HCT116 (cell line): ENCODE measurements around the gene TRMT2A. TPM values are rescaled to one million over a fixed set of nuclear protein-coding genes. Genes with fewer than 3 reads are reported as not detected.

Experiments used
- ATAC-seq: fragments of 200-7000 bp; cut with Tn5 transposase; 2 replicates; pipeline ENCODE4 v1.9.1; 2020; ENCODE audit warnings: mild to moderate bottlenecking, moderate library complexity
- BruUV-seq: library from RNA; stranded (reverse); fragments of 400-500 nt; replicated peaks from 2 replicates; lab custom pipeline; 2021; lab: Mats Ljungman, UMichigan
- CTCF ChIA-PET: fragments of 300-600 bp; sonication (Branson Sonifier 250); formaldehyde crosslinking; loops from one replicate; lab custom pipeline; 2021; ENCODE audit warnings: antibody characterized with exemption; lab: Charles Lee
- POLR2A ChIA-PET: fragments of 300-600, 350-600 bp; sonication (Branson Sonifier 250); formaldehyde crosslinking; loops from one replicate; lab custom pipeline; 2021; ENCODE audit warnings: antibody characterized with exemption; lab: Charles Lee
- RAD21 ChIA-PET, 2 experiments: fragments of 300-600 bp; sonication (Branson Sonifier 250); formaldehyde crosslinking; loops; one replicate each; lab custom pipeline; 2023; ENCODE audit warnings: low total read pairs in 2 of 2; ENCODE audit not compliant: uncharacterized antibody in 2 of 2, unreplicated experiment in 2 of 2, low non-redundant PET in 1 of 2; lab: Charles Lee
- DNase-seq: peaks from one replicate; pipeline ENCODE4 v3.0.0-alpha.2; 2010; ENCODE audit warnings: low read depth, low spot score
- H2AFZ ChIP-seq: fragments of 200-600 bp; shearing (Covaris generic), sonication (generic); 2 replicates; pipeline ENCODE4 v1.6.1; 2017; ENCODE audit warnings: low read depth, mixed run types, mixed read lengths, antibody characterized with exemption, low read length; ENCODE audit not compliant: poor library complexity, severe bottlenecking
- H3K27ac ChIP-seq: 2 replicates; pipeline ENCODE4 v1.5.1; 2012; ENCODE audit warnings: low read depth, low read length
- H3K27me3 ChIP-seq: fragments of 200-600 bp; sonication (generic); 2 replicates; pipeline ENCODE4 v1.6.1; 2016; ENCODE audit warnings: mixed run types, low read length, mixed read lengths; ENCODE audit not compliant: insufficient read depth
- H3K36me3 ChIP-seq, 2 experiments: fragments of 200-500 bp in 1 of 2; fragments of 200-600 bp in 1 of 2; sonication (Bioruptor generic) in 1 of 2; sonication (generic) in 1 of 2; 2 replicates each; pipeline versions ENCODE4 v1.5.1 to v1.6.1; 2014 to 2016; ENCODE audit warnings: low read length in 2 of 2, inconsistent platforms in 1 of 2, mixed read lengths in 1 of 2, mixed run types in 1 of 2; ENCODE audit not compliant: insufficient read depth in 2 of 2, control insufficient read depth in 1 of 2
- H3K4me1 ChIP-seq, 2 experiments: fragments of 200-600 bp in 1 of 2; sonication (generic) in 1 of 2; 2 replicates each; pipeline versions ENCODE4 v1.5.1 to v1.6.1; 2012 to 2017; ENCODE audit warnings: low read length in 2 of 2, inconsistent platforms in 1 of 2, mild to moderate bottlenecking in 1 of 2, mixed read lengths in 1 of 2, mixed run types in 1 of 2, moderate library complexity in 1 of 2; ENCODE audit not compliant: insufficient read depth in 2 of 2, control insufficient read depth in 1 of 2
- H3K4me2 ChIP-seq: fragments of 200-600 bp; sonication (generic); 2 replicates; pipeline ENCODE4 v1.6.1; 2017; ENCODE audit warnings: mixed run types, low read length, mixed read lengths
- H3K4me3 ChIP-seq, 2 experiments: fragments of 200-600 bp in 1 of 2; sonication (generic) in 1 of 2; replicated peaks in 1 of 2; 2 replicates each; pipeline ENCODE4 v1.5.1; 2011 to 2016; ENCODE audit warnings: low read length in 2 of 2, control low read depth in 1 of 2, low read depth in 1 of 2, mild to moderate bottlenecking in 1 of 2, mixed read lengths in 1 of 2, mixed run types in 1 of 2
- H3K79me2 ChIP-seq: fragments of 200-600 bp; sonication (generic); 2 replicates; pipeline ENCODE4 v1.6.1; 2017; ENCODE audit warnings: mild to moderate bottlenecking, mixed run types, low read length, moderate library complexity, mixed read lengths; ENCODE audit not compliant: insufficient read depth
- H3K9ac ChIP-seq: fragments of 200-600 bp; sonication (generic); 2 replicates; pipeline ENCODE4 v1.6.1; 2016; ENCODE audit warnings: low read length, mixed read lengths
- H3K9me2 ChIP-seq: fragments of 200-600 bp; sonication (generic), shearing (Covaris generic); 2 replicates; pipeline ENCODE4 v1.6.1; 2017; ENCODE audit warnings: mixed run types, mild to moderate bottlenecking, moderate library complexity; ENCODE audit not compliant: insufficient read depth
- H3K9me3 ChIP-seq, 2 experiments: fragments of 200-500 bp in 1 of 2; fragments of 200-600 bp in 1 of 2; sonication (Bioruptor generic) in 1 of 2; sonication (generic) in 1 of 2; 2 replicates each; pipeline ENCODE4 v1.6.1; 2014 to 2017; ENCODE audit warnings: low read length in 2 of 2, mixed read lengths in 2 of 2, inconsistent platforms in 1 of 2, low read depth in 1 of 2, mild to moderate bottlenecking in 1 of 2, mixed run types in 1 of 2, moderate library complexity in 1 of 2; ENCODE audit not compliant: control insufficient read depth in 1 of 2, insufficient read depth in 1 of 2
- H4K20me1 ChIP-seq: fragments of 200-600 bp; sonication (generic), shearing (Covaris generic); 2 replicates; pipeline ENCODE4 v1.6.1; 2017; ENCODE audit warnings: mixed run types, mild to moderate bottlenecking, moderate library complexity; ENCODE audit not compliant: insufficient read depth
- ATF3 ChIP-seq: IDR thresholded peaks from 2 replicates; pipeline ENCODE4 v1.6.1; 2012
- EGR1 ChIP-seq: IDR thresholded peaks from 2 replicates; pipeline ENCODE4 v1.6.1; 2012; ENCODE audit warnings: low read depth
- EZH2phosphoT487 ChIP-seq: fragments of 200-600 bp; IDR thresholded peaks from 2 replicates; pipeline ENCODE4 v1.6.1; 2018; ENCODE audit warnings: antibody characterized with exemption, borderline replicate concordance
- FOSL1 ChIP-seq: IDR thresholded peaks from 2 replicates; pipeline ENCODE4 v1.6.1; 2012; ENCODE audit warnings: low read depth
- JUND ChIP-seq: IDR thresholded peaks from 2 replicates; pipeline ENCODE4 v1.6.1; 2012
- POLR2A ChIP-seq: IDR thresholded peaks from 2 replicates; pipeline ENCODE4 v1.7.0; 2011; ENCODE audit warnings: borderline replicate concordance; ENCODE audit not compliant: insufficient read depth, insufficient read length; ENCODE audit errors: extremely low read depth
- POLR2AphosphoS5 ChIP-seq: IDR thresholded peaks from 2 replicates; pipeline ENCODE4 v1.6.1; 2011; ENCODE audit warnings: mild to moderate bottlenecking, low read depth, low read length, moderate library complexity
- RAD21 ChIP-seq: IDR thresholded peaks from 2 replicates; pipeline ENCODE4 v1.6.1; 2012; ENCODE audit warnings: low read depth, mild to moderate bottlenecking
- REST ChIP-seq: IDR thresholded peaks from 2 replicates; pipeline ENCODE4 v1.6.1; 2012; ENCODE audit warnings: low read depth
- SIN3A ChIP-seq: IDR thresholded peaks from 2 replicates; pipeline ENCODE4 v1.6.1; 2012; ENCODE audit warnings: low read depth
- SRF ChIP-seq: IDR thresholded peaks from 2 replicates; pipeline ENCODE4 v1.6.1; 2012; ENCODE audit warnings: low read depth
- TCF7L2 ChIP-seq: IDR thresholded peaks from 2 replicates; pipeline ENCODE4 v1.7.0; 2011; ENCODE audit warnings: borderline replicate concordance, inconsistent platforms; ENCODE audit not compliant: insufficient read depth, insufficient read length; ENCODE audit errors: extremely low read depth
- YY1 ChIP-seq: IDR thresholded peaks from 2 replicates; pipeline ENCODE4 v1.6.1; 2011; ENCODE audit warnings: low read length, low read depth, moderate library complexity, mild to moderate bottlenecking; ENCODE audit not compliant: insufficient replicate concordance; ENCODE audit errors: extremely low read depth
- ZNF274 ChIP-seq: fragments of 200-500 bp; sonication (Bioruptor generic); IDR thresholded peaks from 2 replicates; pipeline ENCODE4 v1.6.1; 2014; ENCODE audit warnings: mild to moderate bottlenecking, low read depth, low read length, inconsistent platforms
- intact Hi-C: fragments of 100-400 bp; cut with micrococcal nuclease; formaldehyde crosslinking; loops from 2 replicates; pipeline ENCODE4 v1.10.0; 2022
- total RNA-seq: library from RNA; stranded (reverse); gene quantifications from one replicate; pipeline ENCODE4 v1.2.1, GENCODE V29; 2021; ENCODE audit not compliant: unreplicated experiment
- TF ChIP-seq, protein P1 (sequence below): IDR thresholded peaks from 2 replicates; pipeline ENCODE4 v1.6.1; 2012

The TRMT2A gene
- total RNA-seq, 1 experiment from 2014 or later, result 67.3 TPM

DNA sequence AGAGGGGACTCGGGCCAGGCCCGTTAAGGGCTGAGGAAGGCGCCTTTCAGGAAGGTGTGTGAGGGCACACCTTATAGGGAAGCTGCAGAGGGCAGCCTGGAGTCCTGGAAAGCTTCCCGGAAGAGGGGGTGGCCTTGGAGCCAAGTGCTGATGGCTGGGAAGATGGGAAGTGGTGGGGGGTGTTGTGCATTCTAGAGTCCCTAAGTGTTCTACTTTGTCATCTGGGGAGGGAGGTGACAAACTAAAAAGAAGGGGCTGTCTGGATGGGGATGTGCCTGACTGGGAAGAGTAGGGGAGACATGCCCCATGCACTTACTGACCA lies 21.4 kb upstream of the TRMT2A start:
- Histone ChIP-seq H3K9me3 (no peaks in the 10 kb centered on the region), H3K9ac (no peak overlapping the region), H3K4me3 (no peak overlapping the region), H3K27me3 (no peaks in the 10 kb centered on the region), H4K20me1 (no peaks in the 10 kb centered on the region)
- POLR2A ChIA-PET, result no interaction called here
- 0 out of 2 replicates have a peak, but pooled peaks have one; percentile 39 for ATAC-seq
- no TSS peak for BruUV-seq
- TF ChIP-seq JUND (no peak), FOSL1 (no peak), ZNF274 (no peak), SRF (no peak), POLR2AphosphoS5 (no peak), TCF7L2 (no peak), POLR2A (no peak), EZH2phosphoT487 (no peak)
- TF ChIP-seq, all 23 proteins: peak for 0
- ChIA-PET CTCF (no interaction called here), RAD21 (no interaction called here)
- no peak overlapping the region for H3K4me2 ChIP-seq
- H3K79me2 ChIP-seq, result peaks cover 65% of the 10 kb centered on the region
- H3K4me1 ChIP-seq, result peaks cover 9 to 20% of the 10 kb centered on the region in 2 experiments; a peak in 3 of 4 replicates
- H3K36me3 ChIP-seq, result peaks cover 5 to 12% of the 10 kb centered on the region in 2 experiments; a peak in 2 of 4 replicates
- H3K27ac ChIP-seq, result no peak overlapping the region; the same call in 1 of the 2 replicates
- no peak for DNase-seq
- no peak overlapping the region for H2AFZ ChIP-seq
- intact Hi-C loops, result no loop called here
- no peaks in the 10 kb centered on the region for H3K9me2 ChIP-seq

- Histone ChIP-seq H3K4me3 (no peak overlapping the region), H3K27ac (no peak overlapping the region; the same call in 1 of the 2 replicates), H3K4me1 (peaks cover 11 to 26% of the 10 kb centered on the region in 2 experiments; a peak in 3 of 4 replicates), H3K9me3 (no peaks in the 10 kb centered on the region), H3K36me3 (peaks cover 5 to 12% of the 10 kb centered on the region in 2 experiments; a peak in 1 of 4 replicates), H2AFZ (no peak overlapping the region), H3K4me2 (no peak overlapping the region), H3K79me2 (peaks cover 71% of the 10 kb centered on the region), H3K27me3 (no peaks in the 10 kb centered on the region), H3K9ac (no peak overlapping the region), H4K20me1 (no peaks in the 10 kb centered on the region), H3K9me2 (no peaks in the 10 kb centered on the region)
- BruUV-seq, result no TSS peak
- RAD21 ChIA-PET, result no interaction called here
- DNase-seq (no peak), ATAC-seq (no peak)
- CTCF ChIA-PET, result no interaction called here
- intact Hi-C loops, result no loop called here
- POLR2A ChIA-PET, result no interaction called here
- TF ChIP-seq, protein P1, sequence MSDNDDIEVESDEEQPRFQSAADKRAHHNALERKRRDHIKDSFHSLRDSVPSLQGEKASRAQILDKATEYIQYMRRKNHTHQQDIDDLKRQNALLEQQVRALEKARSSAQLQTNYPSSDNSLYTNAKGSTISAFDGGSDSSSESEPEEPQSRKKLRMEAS, result no peak
- TF ChIP-seq ZNF274 (no peak), EZH2phosphoT487 (no peak), YY1 (no peak), JUND (no peak), SIN3A (no peak), RAD21 (no peak), REST (no peak), POLR2A (no peak), EGR1 (no peak), ATF3 (no peak)
These were observed 20.8 kb upstream of the TRMT2A start for GRCh38 chr22:20137671-20138416.
